Stimulated activated CD8-positive, alpha-beta memory T cell treated with anti-CD3 and anti-CD28 coated beads, Interleukin-2, amount 100 ng/mL, for 1 hour (primary cell): Measurements from ENCODE around the gene SIRT7.
A peak's percentile ranks its signal among the peaks of the same experiment; 100 is the strongest.

Experiments
- DNase-seq, 2 donors: peaks; one replicate each; pipeline ENCODE4 v3.0.0-alpha.2; 2020; ENCODE audit warnings: low read depth in 2 of 2

Gene SIRT7

GRCh38 chr17:81917565-81918332, at the start of gene SIRT7:
Gene SIRT7, minus strand, starts transcription at chr17:81918176. Its CDS starts 45 bp downstream, at chr17:81918131.
- DNase-seq = peak; percentile 67 to 73

GRCh38 chr17:81967244-81967532, 49.2 kb upstream of the SIRT7 start:
- no peak for DNase-seq

GRCh38 chr17:81966343-81967243, 48.6 kb upstream of the SIRT7 start:
- no peak for DNase-seq

- no peak for DNase-seq
Observed at GRCh38 chr17:81964081-81964849, 46.3 kb upstream of the SIRT7 start.

GRCh38 chr17:81962499-81963441, 44.8 kb upstream of the SIRT7 start:
- DNase-seq = no peak

- DNase-seq = no peak
Observed at GRCh38 chr17:81961521-81962498, 43.8 kb upstream of the SIRT7 start.

- no peak for DNase-seq
Observed at GRCh38 chr17:81961087-81961511, 43.1 kb upstream of the SIRT7 start, which contains the start of gene NOTUM. Gene NOTUM, minus strand, starts transcription at chr17:81961187. Its CDS starts 278 bp downstream, at chr17:81960909.

GRCh38 chr17:81960130-81960958, 42.4 kb upstream of the SIRT7 start:
- DNase-seq = no peak

GRCh38 chr17:81959362-81960129, 41.6 kb upstream of the SIRT7 start:
- DNase-seq = peak; percentile 68 to 72

- DNase-seq = no peak
Observed at GRCh38 chr17:81958633-81959342, 40.8 kb upstream of the SIRT7 start.

GRCh38 chr17:81957691-81958432, 39.9 kb upstream of the SIRT7 start:
- no peak for DNase-seq

GRCh38 chr17:81956607-81957589, 38.9 kb upstream of the SIRT7 start:
- DNase-seq = no peak

- DNase-seq = no peak
Observed at GRCh38 chr17:81955756-81956544, 38.0 kb upstream of the SIRT7 start.

- no peak for DNase-seq
Observed at GRCh38 chr17:81955058-81955681, 37.2 kb upstream of the SIRT7 start.
